Body of pancreas (tissue), 4 donors: ENCODE measurements around the gene ESX1.

ENCODE experiments used
- CTCF ChIP-seq, 7 experiments: fragments of 450-650 bp in 4 of 7; fragments of 200-600 bp in 3 of 7; sonication (generic) in 3 of 7; IDR thresholded peaks; one replicate each; pipeline ENCODE4 v1.5.1; 2016 to 2019; ENCODE audit warnings: antibody characterized with exemption in 7 of 7
- POLR2A ChIP-seq, 3 donors: fragments of 450-650 bp; IDR thresholded peaks; one replicate each; pipeline ENCODE4 v1.6.1; 2016; ENCODE audit warnings: antibody characterized with exemption in 3 of 3, mild to moderate bottlenecking in 2 of 3

- TF ChIP-seq POLR2A (IDR thresholded peaks at IDR 0.05) (no peak), CTCF (IDR thresholded peaks at IDR 0.05) (no peak)
Measured at GRCh38 chrX:104288269-104288668, 33.5 kb upstream of the ESX1 start.
